Liver (tissue), 9 donors: ENCODE data around the gene MAGI1. TPM values are rescaled to one million over a fixed set of nuclear protein-coding genes. Genes with fewer than 3 reads are reported as not detected.

ENCODE experiments used
- DNase-seq: peaks from one replicate; pipeline ENCODE4 v3.0.0-alpha.2; 2017; ENCODE audit warnings: low spot score
- H3K27ac ChIP-seq, 2 donors: one replicate each; pipeline ENCODE4 v1.7.0; 2013; ENCODE audit warnings: inconsistent platforms in 2 of 2, low read length in 2 of 2, control low read depth in 1 of 2, low read depth in 1 of 2, mild to moderate bottlenecking in 1 of 2
- H3K27me3 ChIP-seq, 4 donors: one replicate each; pipeline versions ENCODE4 v1.6.1 to v1.7.0; 2013; ENCODE audit warnings: low read length in 3 of 4, inconsistent platforms in 1 of 4, mild to moderate bottlenecking in 1 of 4, moderate library complexity in 1 of 4; ENCODE audit not compliant: control insufficient read depth in 4 of 4, insufficient read depth in 4 of 4
- H3K36me3 ChIP-seq, 4 donors: one replicate each; pipeline versions ENCODE4 v1.6.1 to v1.7.0; 2013; ENCODE audit warnings: low read length in 3 of 4, mild to moderate bottlenecking in 3 of 4, low read depth in 1 of 4, moderate library complexity in 1 of 4; ENCODE audit not compliant: control insufficient read depth in 4 of 4, insufficient read depth in 3 of 4
- H3K4me1 ChIP-seq, 4 donors: one replicate each; pipeline versions ENCODE4 v1.6.1 to v1.7.0; 2013; ENCODE audit warnings: low read length in 3 of 4, mild to moderate bottlenecking in 3 of 4, moderate library complexity in 1 of 4; ENCODE audit not compliant: control insufficient read depth in 4 of 4, insufficient read depth in 4 of 4
- H3K4me3 ChIP-seq, 3 donors: one replicate each; pipeline versions ENCODE4 v1.6.1 to v1.7.0; 2013; ENCODE audit warnings: low read length in 3 of 3, control low read depth in 1 of 3, low read depth in 1 of 3, mild to moderate bottlenecking in 1 of 3
- H3K9ac ChIP-seq, 2 donors: one replicate each; pipeline ENCODE4 v1.7.0; 2013; ENCODE audit warnings: low read length in 2 of 2, mild to moderate bottlenecking in 2 of 2, moderate library complexity in 2 of 2, control low read depth in 1 of 2, low read depth in 1 of 2
- H3K9me3 ChIP-seq, 4 donors: one replicate each; pipeline versions ENCODE4 v1.6.1 to v1.7.0; 2013; ENCODE audit warnings: low read length in 3 of 4; ENCODE audit not compliant: control insufficient read depth in 4 of 4
- FOXA1 ChIP-seq: IDR thresholded peaks from 2 replicates; pipeline ENCODE4 v1.6.1; 2016; ENCODE audit warnings: antibody characterized with exemption
- FOXA2 ChIP-seq: IDR thresholded peaks from 2 replicates; pipeline ENCODE4 v1.6.1; 2016; ENCODE audit warnings: antibody characterized with exemption
- HNF4A ChIP-seq, 2 donors: conservative IDR thresholded peaks; 2 replicates each; pipeline ENCODE4 v1.6.1; 2016; ENCODE audit warnings: antibody characterized with exemption in 2 of 2, mild to moderate bottlenecking in 2 of 2
- JUND ChIP-seq, 2 donors: IDR thresholded peaks; 2 replicates each; pipeline ENCODE4 v1.6.1; 2016; ENCODE audit warnings: antibody characterized with exemption in 2 of 2
- NR2F2 ChIP-seq: IDR thresholded peaks from 2 replicates; pipeline ENCODE4 v1.6.1; 2016; ENCODE audit warnings: antibody characterized with exemption
- RAD21 ChIP-seq, 2 donors: IDR thresholded peaks; 2 replicates each; pipeline ENCODE4 v1.6.1; 2016; ENCODE audit warnings: antibody characterized with exemption in 2 of 2, mild to moderate bottlenecking in 2 of 2
- REST ChIP-seq: IDR thresholded peaks from 2 replicates; pipeline ENCODE4 v1.6.1; 2016; ENCODE audit warnings: antibody characterized with exemption, mild to moderate bottlenecking
- RXRA ChIP-seq, 2 donors: IDR thresholded peaks; 2 replicates each; pipeline ENCODE4 v1.6.1; 2017 to 2018; ENCODE audit warnings: antibody characterized with exemption in 2 of 2, mild to moderate bottlenecking in 1 of 2
- SP1 ChIP-seq: IDR thresholded peaks from 2 replicates; pipeline ENCODE4 v1.6.1; 2018; ENCODE audit warnings: antibody characterized with exemption, mild to moderate bottlenecking
- TAF1 ChIP-seq: conservative IDR thresholded peaks from 2 replicates; pipeline ENCODE4 v1.6.1; 2016; ENCODE audit warnings: antibody characterized with exemption, mild to moderate bottlenecking
- YY1 ChIP-seq: IDR thresholded peaks from 2 replicates; pipeline ENCODE4 v1.6.1; 2016; ENCODE audit warnings: antibody characterized with exemption, mild to moderate bottlenecking
- WGBS: extraction: QIAGEN DNeasy Blood & Tissue Kit; methylation state at CpG from one replicate; pipeline ENCODE4 v1.1.7; 2013; 5-methylcytosine and 5-hydroxymethylcytosine counted together
- polyA plus RNA-seq, 2 donors: library from polyadenylated mRNA; stranded (reverse) in 1 of 2; unstranded in 1 of 2; fragments of 200-250 nt in 1 of 2; fragments of >200 nt in 1 of 2; fragmentation: Nextera tagmentation in 1 of 2; extraction: Ambion mirVana in 1 of 2; gene quantifications; one replicate each; pipeline versions ENCODE4 v1.2.1 to v1.2.3, GENCODE V29; 2013 to 2015
- total RNA-seq, 2 donors: library from RNA; depleted of rRNA; stranded (reverse); fragments of >200 nt; gene quantifications; one replicate each; pipeline ENCODE4 v1.2.3, GENCODE V29; 2014
- TF ChIP-seq, protein P1 (sequence below): IDR thresholded peaks from 2 replicates; pipeline ENCODE4 v1.6.1; 2016; ENCODE audit warnings: antibody characterized with exemption
- TF ChIP-seq, protein P2 (sequence below): IDR thresholded peaks from 2 replicates; pipeline ENCODE4 v1.6.1; 2016; ENCODE audit warnings: antibody characterized with exemption
- donor health status: healthy.
- donor health status: healthy.
- donor health status: healthy.
- donor health status: healthy.
- donor health status: healthy.

Gene MAGI1
- total and polyA plus RNA-seq, 4 donors, result 9.6 to 68.8 (median 14.0) TPM

DNA sequence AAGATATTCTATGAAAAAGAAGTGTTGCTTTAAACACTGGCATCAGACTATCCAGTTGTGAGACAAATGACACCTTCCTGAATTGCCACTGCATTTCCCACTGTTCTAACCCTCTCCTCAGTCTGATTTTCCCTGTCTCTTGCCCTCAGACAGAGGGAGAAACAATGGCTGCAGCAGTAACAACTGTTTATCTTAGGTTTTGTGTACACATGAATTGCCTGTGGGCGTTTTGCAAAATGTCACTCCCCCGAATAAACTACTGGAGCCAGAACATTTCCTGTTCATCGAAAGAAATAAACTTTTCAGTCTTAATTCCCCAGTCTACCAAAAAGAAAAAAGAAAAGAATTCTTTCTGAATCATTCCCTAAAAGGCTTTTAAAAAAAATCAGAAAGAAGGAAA is 155.1 kb downstream of the MAGI1 start:
- no peaks in the 10 kb centered on the region for H3K36me3 ChIP-seq
- H3K9me3 ChIP-seq, result no peaks in the 10 kb centered on the region
- no peak overlapping the region for H3K4me3 ChIP-seq
- H3K27ac ChIP-seq, result peak overlapping the region; percentile 13 to 21
- WGBS, result 9% methylated on average over 3 of the region's 3 CpGs
- peaks cover 3 to 9% (median 7%) of the 10 kb centered on the region in 4 donors for H3K4me1 ChIP-seq
- no peak overlapping the region for H3K9ac ChIP-seq
- TF ChIP-seq SP1 (no peak), FOXA1 (peak; percentile 67), RAD21 (IDR thresholded peaks at IDR 0.05) (peak; percentile 12 to 40), FOXA2 (peak; percentile 86), YY1 (peak; percentile 89)
- TF ChIP-seq, protein P1, sequence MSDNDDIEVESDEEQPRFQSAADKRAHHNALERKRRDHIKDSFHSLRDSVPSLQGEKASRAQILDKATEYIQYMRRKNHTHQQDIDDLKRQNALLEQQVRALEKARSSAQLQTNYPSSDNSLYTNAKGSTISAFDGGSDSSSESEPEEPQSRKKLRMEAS, result peak; percentile 15
- no peak for DNase-seq
- no peaks in the 10 kb centered on the region for H3K27me3 ChIP-seq

GRCh38 chr3:65880350-65880749 is 158.4 kb downstream of the MAGI1 start:
- Histone ChIP-seq H3K4me1 (peaks cover 5 to 16% (median 8%) of the 10 kb centered on the region in 4 donors), H3K9ac (no peak overlapping the region), H3K36me3 (no peaks in the 10 kb centered on the region), H3K27ac (no peak overlapping the region), H3K4me3 (no peak overlapping the region), H3K27me3 (no peaks in the 10 kb centered on the region), H3K9me3 (no peaks in the 10 kb centered on the region)
- no peak for DNase-seq
- no peak for TF ChIP-seq RXRA (IDR thresholded peaks at IDR 0.05)
- TF ChIP-seq FOXA2, result no peak
- TF ChIP-seq, protein P2, sequence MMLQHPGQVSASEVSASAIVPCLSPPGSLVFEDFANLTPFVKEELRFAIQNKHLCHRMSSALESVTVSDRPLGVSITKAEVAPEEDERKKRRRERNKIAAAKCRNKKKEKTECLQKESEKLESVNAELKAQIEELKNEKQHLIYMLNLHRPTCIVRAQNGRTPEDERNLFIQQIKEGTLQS, result no peak
- TF ChIP-seq YY1, result no peak
- TF ChIP-seq NR2F2, result no peak
- no peak for TF ChIP-seq TAF1
- no peak for TF ChIP-seq JUND (IDR thresholded peaks at IDR 0.05)
- TF ChIP-seq RAD21 (IDR thresholded peaks at IDR 0.05), result no peak
- no peak for TF ChIP-seq HNF4A (conservative IDR thresholded peaks at IDR 0.05)
- no peak for TF ChIP-seq REST
- WGBS, result 84% methylated on average over 4 of the region's 4 CpGs

GRCh38 chr3:65879372-65879771 is 159.3 kb downstream of the MAGI1 start:
- TF ChIP-seq FOXA2, result no peak
- no peak for TF ChIP-seq RAD21 (IDR thresholded peaks at IDR 0.05)
- TF ChIP-seq HNF4A (conservative IDR thresholded peaks at IDR 0.05), result no peak
- Histone ChIP-seq H3K36me3 (no peaks in the 10 kb centered on the region), H3K4me3 (no peak overlapping the region), H3K9ac (no peak overlapping the region), H3K4me1 (peaks cover 5 to 17% (median 9%) of the 10 kb centered on the region in 4 donors), H3K27ac (no peak overlapping the region), H3K27me3 (no peaks in the 10 kb centered on the region), H3K9me3 (no peaks in the 10 kb centered on the region)
- 98% methylated on average over 1 of the region's 1 CpG for WGBS
- DNase-seq, result no peak
